GM18870 (cell line): Measurements from ENCODE around the gene ALG8.
"Not testable (repeated sequence)": the region's sequence is repeated elsewhere in the genome, so short reads cannot be mapped to it uniquely, and the experiment has no call there.

Source experiments
- ATAC-seq: cut with Tn5 transposase; IDR thresholded peaks from one replicate; pipeline ENCODE4 v1.9.1; 2021; ENCODE audit warnings: moderate library complexity; ENCODE audit not compliant: unreplicated experiment

ALG8 gene

DNA sequence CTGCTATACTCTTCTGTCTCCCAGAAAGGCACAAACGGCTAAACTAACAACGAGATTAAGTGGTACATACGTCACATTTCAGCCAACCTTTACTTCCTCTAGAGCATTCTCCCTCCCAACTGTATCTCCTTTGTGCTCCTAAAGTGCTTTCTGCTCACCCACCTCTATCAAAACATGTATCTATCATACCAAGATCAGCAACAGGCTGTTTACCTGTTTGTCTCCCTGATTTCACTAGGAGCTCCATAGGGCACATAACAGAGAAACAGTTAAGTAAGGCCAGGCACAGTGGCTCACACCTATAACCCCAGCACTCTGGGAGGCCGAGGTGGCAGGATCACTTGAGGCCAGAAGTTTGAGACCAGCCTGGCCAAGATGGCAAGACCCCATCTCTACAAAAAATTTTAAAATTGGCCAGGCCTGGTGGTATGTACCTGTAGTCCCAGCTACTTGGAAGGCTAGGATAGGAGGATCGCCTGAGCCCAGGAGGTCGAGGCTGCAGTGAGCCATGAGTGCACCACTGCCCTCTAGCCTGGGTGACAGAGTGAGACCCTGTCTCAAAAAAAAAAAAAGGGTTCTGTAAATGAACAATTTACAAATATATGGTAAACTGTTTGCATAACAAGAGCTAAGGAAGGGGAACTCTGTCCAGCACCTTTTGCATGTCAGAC lies 62.6 kb downstream of the ALG8 start:
- ATAC-seq = no peak

DNA sequence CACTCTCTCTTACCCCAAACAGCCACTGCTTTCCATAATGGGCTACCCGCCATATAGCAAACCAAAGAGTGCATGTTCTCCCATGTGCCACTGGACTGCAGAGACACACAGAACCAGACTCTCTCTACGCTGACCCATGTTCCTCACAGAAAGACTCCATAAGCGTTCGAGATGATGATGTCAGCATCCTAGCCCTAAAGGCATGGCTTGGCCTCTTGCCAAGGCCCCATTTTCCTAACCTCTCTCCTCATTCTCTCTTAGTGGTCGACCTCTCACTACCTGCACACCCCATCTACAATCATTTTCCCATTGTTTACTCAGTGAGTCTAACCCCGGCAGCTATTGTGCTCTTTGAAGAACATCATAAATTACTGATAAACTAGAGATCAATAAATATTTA lies 64.7 kb downstream of the ALG8 start:
- no peak for ATAC-seq

DNA sequence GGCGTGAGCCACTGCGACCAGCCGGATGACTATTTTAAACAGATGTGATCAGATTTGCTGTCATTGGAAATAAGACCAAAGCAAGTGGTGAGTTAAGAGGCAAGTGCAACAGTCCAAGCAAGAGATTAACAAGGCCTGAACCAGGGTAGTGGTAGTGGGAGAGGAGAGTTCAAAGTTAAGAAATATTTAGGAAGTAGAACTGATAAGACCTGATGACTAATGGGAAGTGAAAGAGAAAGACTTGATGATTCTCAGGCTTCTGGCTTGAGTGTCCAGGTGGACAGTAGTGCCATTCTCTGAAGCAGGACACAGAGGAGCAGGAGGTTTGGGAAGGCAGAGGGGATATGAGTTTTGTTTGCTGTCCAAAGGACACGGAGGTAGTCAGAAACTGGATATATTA lies 67.0 kb downstream of the ALG8 start:
- ATAC-seq = no peak

DNA sequence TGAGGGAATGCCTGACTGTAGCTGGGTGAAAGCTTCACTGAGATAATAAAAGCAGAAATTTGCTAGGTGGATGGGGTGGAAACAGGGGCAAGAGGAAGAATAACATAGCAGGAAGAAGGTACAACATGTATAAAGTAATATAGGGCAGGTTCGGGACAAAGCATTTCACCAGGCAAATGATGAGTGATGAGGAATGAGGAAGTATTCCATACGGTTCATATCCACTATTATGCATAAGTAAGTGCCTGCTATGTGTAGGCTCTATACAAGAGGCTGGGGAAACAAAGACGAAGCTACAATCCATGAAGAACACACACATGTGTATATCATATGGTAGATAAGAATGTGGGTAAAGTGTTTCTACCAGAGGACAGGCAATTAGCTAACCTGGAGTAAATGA lies 67.7 kb downstream of the ALG8 start:
- ATAC-seq = no peak

DNA sequence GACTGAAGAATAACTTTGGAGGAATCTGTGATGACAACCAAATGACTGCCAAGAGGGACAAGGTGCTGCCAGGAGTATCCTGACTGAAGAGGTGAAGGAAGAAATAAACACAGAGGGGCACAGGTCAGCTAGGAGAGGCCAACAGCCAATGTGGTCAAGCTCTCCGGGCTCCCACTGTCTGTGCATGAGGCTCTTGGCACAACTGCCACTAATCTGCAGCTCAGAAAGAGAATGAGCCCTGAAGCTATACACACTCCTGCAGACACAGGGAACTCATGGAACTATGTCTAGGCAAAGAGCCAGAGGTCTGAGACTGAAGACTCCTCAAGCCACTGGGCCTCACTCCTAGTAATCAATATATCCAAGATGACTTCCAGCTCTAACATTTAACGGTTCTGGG lies 68.8 kb downstream of the ALG8 start:
- ATAC-seq = no peak

DNA sequence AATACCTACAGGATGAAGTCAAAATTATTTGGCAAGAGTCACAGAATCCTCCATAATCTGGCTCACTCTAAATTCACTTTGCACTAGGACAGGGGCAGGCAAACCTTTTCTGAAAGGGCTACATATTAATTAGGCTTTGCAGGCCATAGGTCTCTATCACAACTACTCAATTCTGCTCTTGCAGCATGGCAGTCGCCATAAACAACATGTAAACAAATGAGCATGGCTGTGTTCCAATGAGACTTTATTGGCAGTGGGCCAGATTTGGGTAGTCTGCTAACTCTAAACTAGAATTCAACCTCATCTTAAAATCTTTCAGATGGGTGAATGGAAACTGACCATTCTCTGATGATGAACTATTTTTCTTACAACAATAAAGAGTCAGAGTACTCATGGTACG lies 70.0 kb downstream of the ALG8 start:
- no peak for ATAC-seq

DNA sequence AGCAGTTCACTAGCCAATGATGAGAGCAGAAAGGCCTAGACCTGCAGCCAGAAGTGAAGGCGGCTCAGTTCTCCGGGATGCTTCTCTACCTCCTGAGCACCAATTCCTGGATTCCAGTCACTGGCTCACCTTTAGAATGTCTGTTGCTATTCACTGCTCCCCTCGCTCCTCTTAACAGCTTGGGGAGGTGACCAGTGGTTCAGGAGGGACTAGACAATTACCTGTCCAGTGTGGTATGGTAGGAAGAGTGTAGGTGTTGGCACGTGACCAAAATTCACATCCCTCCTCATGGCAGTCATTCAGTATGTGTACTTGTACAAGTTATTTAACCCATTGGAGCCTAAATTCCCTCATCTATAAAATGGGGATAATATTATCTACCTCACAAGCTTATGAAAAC lies 71.7 kb downstream of the ALG8 start:
- no peak for ATAC-seq

DNA sequence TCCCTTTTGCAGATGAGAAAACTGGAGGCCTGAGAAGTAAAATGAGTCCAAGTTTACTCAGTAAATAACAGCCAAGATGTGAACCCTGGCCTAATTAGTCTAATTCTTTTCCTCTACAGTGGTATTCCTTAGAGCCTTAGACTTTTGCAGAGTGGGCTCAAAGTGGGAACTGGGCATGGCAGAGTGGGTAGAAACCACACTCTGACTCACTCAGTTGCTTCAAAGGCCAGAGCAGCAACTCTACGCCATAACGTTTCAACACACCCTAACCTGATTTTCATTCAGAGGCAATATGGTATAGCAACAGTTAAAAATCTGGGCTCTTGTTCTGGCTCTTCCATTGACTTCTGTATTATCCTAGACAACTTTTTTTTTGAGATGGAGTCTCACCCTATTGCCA lies 73.0 kb downstream of the ALG8 start:
- ATAC-seq = no peak

DNA sequence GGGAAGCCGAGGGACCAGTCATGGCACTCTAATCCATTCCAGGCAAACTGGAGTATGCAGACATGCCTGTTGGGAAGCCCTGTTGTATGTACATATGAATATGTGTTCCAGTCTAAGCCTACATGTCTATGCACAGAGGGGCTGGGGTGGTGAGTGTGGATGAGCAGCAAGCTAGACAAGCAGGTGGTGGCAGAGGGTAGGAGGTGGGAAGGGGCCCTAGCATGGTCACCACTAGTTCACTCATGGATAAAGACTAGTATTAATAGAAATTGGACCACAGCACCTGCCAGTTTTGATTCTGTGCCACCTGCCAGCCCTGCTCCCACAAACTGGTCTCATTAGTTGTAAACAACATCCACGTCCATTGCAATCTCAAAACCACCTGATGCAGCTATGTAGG lies 74.2 kb downstream of the ALG8 start:
- ATAC-seq = no peak

DNA sequence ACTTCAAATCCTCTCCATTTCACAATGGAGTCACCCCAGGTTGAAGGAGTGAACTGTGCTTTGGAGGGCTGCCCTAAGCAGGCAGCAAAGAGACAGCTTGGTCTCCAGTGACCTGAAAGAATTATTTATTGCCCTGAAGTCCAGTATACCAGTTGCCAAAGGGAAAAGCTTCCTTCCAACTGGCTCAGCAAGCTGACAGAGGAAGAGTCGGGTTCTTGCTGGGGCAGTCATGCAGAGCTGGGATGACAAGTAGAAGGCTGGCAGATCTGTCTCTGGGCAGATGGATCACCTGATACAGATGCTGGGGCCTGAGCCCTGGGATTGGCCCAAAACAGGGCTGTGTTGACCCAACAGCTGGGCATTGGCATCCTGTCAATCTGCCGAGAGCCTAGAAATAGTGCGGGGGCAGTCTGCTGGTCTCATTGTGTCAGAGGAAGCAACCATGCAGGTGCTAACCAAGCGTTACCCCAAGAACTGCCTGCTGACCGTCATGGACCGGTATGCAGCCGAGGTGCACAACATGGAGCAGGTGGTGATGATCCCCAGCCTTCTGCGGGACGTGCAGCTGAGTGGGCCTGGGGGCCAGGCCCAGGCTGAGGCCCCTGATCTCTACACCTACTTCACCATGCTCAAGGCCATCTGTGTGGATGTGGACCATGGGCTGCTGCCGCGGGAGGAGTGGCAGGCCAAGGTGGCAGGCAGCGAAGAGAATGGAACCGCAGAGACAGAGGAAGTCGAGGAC lies 75.8 kb downstream of the ALG8 start, which contains the start of gene THRSP:
TSS of gene THRSP (plus strand) at position 422 of the 742 bp plus-strand sequence. CDS start at position 443, 21 bp downstream.
- no peak for ATAC-seq

DNA sequence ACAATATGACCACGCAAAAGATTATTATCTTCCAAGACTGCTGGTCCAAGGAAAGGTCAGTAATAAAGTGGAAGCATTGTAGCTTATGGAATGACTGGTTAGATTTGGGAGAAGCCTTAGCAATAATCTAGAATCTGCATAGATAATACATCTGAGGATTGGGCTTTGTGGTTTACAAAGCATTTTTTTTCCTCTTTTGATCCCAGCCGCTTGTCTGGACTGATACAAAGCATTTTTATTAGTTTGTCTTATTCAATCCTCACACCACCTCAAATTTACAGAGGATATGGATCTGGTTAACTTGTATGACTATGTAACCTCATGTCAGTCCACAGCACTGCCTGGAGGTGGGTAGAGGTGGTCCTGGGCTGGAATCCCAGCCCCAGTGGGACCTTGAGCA lies 76.8 kb downstream of the ALG8 start:
- ATAC-seq = no peak

DNA sequence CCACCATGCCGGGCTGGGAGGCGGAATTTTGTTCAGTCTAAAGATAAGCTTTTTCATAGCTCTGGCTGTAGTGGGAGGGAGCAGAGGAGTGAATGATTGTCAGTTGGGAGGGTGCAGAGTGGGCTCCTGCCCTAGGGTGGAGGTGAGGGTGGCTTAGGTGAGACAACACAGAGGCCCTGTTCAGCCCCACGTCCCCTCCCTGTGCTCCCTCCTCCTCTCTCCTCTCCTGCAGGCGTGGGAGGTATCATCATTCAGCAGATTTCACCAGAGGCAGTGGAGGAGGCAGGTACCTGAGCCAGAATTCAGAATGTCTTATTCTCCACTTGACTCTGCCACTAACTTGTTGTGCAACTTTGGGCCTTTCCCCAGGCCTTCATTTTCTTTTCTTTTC lies 77.5 kb downstream of the ALG8 start:
- no peak for ATAC-seq

DNA sequence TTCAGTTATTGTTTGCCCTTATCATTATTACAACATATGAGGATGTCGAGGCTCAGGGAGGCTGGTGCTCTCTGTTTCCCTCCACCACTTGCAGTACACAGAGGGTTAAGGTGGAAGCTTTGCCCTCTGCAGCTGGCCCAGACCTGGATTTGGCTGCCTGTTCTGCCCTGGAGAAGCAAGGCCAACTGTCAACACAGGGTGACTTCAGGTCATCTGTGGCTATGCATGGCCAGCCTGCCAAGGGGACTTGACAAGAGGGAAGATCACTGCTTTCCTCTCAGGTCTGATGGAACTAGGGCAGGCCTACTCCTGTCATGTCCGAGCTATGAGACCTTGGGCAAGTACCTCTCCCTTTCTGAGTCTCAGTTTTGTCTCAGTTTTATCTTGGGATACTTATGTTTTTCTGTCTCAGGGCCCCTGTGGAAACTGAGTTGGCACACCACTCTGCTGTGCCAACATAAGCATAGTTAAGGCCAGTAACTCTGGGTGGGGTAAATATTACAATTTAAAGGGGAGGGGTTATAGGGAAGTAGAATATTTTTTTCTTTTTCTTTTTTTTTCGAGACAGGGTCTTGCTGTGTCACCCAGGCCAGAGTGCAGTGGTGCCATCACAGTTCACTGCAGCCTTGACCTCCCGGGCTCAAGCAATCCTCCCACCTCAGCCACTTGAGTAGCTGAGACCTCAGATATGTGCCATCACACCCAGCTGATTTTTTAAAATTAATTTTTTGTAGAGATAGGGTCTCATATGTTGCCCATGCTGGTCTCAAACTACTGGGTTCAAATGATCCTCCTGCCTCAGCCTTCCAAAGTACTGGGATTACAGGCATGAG lies 78.1 kb downstream of the ALG8 start:
- no peak for ATAC-seq

DNA sequence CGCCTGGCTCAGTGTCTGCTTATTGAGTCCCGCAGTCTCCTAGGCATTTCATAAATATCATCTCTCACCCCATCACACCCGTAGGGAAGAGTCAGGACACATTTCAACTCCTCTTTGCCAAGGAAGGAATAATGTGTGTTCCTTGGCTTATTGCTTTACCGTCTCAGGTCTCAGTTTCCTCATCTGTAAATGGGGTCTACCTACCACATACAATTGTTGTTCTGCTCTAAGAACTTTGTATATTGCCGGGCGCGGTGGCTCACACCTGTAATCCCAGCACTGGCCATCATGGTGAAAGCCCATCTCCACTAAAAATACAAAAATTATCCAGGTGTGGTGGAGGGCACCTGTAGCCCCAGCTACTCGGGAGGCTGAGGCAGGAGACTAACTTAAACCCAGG lies 78.9 kb downstream of the ALG8 start:
- no peak for ATAC-seq

DNA sequence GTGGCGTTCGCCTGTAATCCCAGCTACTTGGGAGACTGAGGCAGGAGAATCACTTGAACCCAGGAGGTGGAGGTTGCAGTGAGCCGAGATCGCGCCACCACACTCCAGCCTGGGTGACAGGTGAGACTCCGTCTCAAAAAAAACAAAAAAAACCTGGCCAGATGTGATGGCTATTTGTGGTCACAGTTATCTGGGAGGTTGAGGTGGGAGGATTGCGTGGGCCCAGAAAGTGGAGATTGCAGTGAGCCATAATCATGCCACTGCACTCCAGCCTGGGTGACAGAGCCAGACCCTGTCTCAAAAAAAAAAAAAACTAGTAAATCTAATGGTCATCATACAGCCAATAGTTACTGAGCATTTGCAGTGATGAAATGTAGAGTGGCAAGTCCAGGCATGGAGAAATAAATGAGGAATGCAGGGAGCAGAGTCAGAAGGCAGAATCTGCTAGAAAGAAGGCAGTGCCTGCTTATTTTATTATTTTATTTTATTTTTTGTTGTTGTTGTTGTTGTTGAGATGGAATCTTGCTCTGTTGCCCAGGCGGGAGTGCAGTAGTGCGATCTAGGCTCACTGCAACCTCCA lies 79.6 kb downstream of the ALG8 start:
- ATAC-seq = not testable (repeated sequence)

DNA sequence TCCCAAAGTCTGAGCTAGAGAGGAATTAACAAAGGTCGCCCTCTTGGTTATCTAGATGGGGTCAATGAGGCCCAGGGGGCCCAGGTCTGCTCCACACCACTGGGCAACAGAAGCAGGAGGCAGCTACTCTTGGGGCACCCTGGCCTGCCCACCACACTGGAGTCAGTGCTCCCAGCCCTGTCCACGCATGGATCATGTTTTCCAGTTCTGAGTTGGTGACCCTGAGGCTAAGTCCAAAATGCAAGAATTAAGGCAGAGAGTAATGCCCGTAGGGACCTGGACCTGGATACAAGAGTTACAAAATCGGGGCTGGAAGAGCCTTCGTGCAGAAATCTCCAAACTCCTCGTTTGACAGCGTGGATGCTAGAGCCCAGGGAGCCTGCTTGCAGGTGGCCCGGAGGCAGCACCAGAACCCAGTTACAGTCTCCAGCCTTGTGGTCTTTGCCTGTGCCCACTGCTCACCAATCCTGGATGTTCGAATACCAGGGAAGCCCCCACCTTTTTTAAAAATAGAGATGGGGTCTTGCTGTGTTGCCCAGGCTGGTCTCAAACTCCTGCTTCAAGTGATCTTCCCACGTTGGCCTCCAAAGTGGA lies 81.9 kb downstream of the ALG8 start:
- ATAC-seq = no peak

DNA sequence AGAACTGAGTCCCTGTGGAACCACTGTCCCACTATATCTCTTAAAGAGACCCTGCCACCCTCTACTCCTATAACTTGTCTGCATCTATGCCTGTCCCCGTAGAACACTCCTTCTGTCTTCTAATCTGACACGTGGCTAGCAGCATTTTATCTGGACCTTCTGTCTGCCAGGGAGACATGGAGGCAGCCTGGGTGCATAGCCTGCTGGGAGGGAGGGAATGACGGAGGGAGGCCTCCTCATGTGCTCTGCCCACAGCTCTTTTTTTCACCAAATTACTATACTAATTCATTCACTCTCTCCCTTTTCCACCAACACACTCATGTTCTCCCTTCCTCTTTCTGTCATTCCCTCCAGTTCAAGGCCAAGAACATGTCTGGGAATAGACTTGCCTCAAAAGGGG lies 83.3 kb downstream of the ALG8 start:
- no peak for ATAC-seq

DNA sequence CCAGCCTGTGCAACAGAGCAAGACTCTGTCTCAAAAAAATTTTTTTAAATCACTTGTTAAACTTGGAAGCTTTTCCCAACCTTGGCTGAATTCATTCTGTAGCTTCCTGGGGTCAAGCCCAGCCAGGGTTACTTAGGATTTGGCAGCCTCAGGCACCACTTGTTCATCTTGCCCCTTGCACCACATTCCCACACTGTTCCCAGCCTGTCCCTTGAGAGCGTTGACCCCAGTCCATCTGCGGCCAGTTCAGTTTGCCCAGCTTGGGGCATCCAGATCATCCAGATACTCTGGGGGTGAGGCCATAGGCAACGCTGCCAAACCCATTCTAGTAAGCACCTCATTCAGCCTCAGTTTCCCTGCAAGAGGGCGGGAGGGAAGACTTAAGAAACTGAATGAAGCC lies 84.5 kb downstream of the ALG8 start:
- no peak for ATAC-seq

DNA sequence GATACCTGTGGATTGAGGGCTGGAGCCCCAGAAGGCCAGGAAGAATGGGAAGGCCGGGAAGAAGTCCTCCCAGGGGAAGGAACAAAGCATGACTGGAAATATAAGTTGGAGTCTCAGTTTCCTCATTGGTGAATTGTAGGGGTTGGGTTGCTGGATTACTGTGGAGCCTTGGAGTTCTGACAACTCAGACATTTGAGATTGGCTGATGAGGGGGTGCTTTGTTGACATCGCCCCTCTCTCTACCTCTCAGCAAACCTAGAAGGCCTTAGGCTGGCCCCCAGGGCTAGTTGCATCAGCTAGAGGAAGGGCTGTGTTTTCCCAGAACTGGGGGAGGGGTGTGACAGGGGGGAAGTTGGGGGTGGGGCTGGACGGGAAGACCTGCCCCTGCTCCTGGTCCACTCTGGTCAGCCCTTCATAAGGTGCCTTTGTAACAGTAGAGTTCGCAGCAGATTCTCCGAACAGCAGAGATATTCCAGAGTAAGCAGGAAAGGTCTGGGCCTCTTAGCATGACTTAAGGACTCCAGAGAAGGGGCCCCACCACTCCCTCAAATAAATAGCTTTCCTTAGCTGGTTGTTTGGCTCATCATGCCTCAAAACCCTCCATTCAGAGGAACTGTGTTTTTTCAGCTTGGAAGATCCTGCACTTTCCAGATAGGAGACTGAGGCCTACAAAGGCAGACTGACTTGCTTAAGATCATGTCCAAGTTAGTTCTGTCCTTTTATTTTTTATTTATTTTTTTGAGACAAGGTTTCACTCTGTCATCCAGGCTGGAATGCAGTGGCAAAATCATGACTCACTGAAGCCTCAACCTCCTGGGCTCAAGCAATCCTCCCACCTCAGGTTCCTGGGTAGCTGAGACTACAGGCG lies 88.2 kb downstream of the ALG8 start:
- no peak for ATAC-seq
